Non-pigmented ciliary epithelial cell (primary cell): Measurements from ENCODE around the gene CFAP90.

Experiments used
- DNase-seq: peaks from one replicate; pipeline ENCODE4 v3.0.0-alpha.2; 2010; ENCODE audit warnings: low read depth

CFAP90 gene

GRCh38 chr5:7868427-7868772 is 17.5 kb upstream of the CFAP90 start:
- DNase-seq, result no peak

- DNase-seq, result no peak
Observed at GRCh38 chr5:7867260-7867659, 16.3 kb upstream of the CFAP90 start.

- DNase-seq, result no peak
Observed at GRCh38 chr5:7866196-7866595, 15.3 kb upstream of the CFAP90 start.

GRCh38 chr5:7857926-7858632 is 7.1 kb upstream of the CFAP90 start:
- DNase-seq, result no peak

- no peak for DNase-seq
Observed at GRCh38 chr5:7857361-7857760, 6.4 kb upstream of the CFAP90 start.

- no peak for DNase-seq
Observed at GRCh38 chr5:7856855-7857254, 5.9 kb upstream of the CFAP90 start.

- no peak for DNase-seq
Observed at GRCh38 chr5:7855611-7856010, 4.7 kb upstream of the CFAP90 start.

- DNase-seq, result no peak
Observed at GRCh38 chr5:7852988-7853387, 2.1 kb upstream of the CFAP90 start.

- DNase-seq, result no peak
Observed at GRCh38 chr5:7852542-7852941, 1.6 kb upstream of the CFAP90 start.

- DNase-seq, result no peak
Observed at GRCh38 chr5:7851617-7852289, 820 bp upstream of the CFAP90 start.

GRCh38 chr5:7851240-7851592 is 283 bp upstream of the CFAP90 start:
- no peak for DNase-seq

GRCh38 chr5:7849681-7850394 is 1.1 kb downstream of the CFAP90 start:
- DNase-seq, result no peak

- no peak for DNase-seq
Observed at GRCh38 chr5:7848296-7848695, 2.6 kb downstream of the CFAP90 start.

- DNase-seq, result no peak
Observed at GRCh38 chr5:7846327-7846726, 4.6 kb downstream of the CFAP90 start.

GRCh38 chr5:7845557-7845956 is 5.4 kb downstream of the CFAP90 start:
- no peak for DNase-seq

- DNase-seq, result no peak
Observed at GRCh38 chr5:7844901-7845300, 6.0 kb downstream of the CFAP90 start.

GRCh38 chr5:7842531-7842930 is 8.4 kb downstream of the CFAP90 start:
- DNase-seq, result no peak

- no peak for DNase-seq
Observed at GRCh38 chr5:7837403-7837802, 13.5 kb downstream of the CFAP90 start.

- no peak for DNase-seq
Observed at GRCh38 chr5:7834982-7835381, 16.0 kb downstream of the CFAP90 start.

GRCh38 chr5:7828269-7828668 is 22.7 kb downstream of the CFAP90 start:
- no peak for DNase-seq

GRCh38 chr5:7827610-7828009 is 23.3 kb downstream of the CFAP90 start:
- DNase-seq, result no peak

- DNase-seq, result no peak
Observed at GRCh38 chr5:7825630-7826029, 25.3 kb downstream of the CFAP90 start.

- no peak for DNase-seq
Observed at GRCh38 chr5:7824995-7825394, 25.9 kb downstream of the CFAP90 start.

GRCh38 chr5:7823594-7823993 is 27.3 kb downstream of the CFAP90 start:
- no peak for DNase-seq
